HCT116 (cell line): Measurements from ENCODE around the gene HOMER3.

Source experiments
- CEBPB ChIP-seq: IDR thresholded peaks from 2 replicates; pipeline ENCODE4 v1.6.1; 2012; ENCODE audit warnings: low read depth
- CTCF ChIP-seq, 3 experiments: fragments of 200-600 bp in 1 of 3; sonication (generic) in 1 of 3; IDR thresholded peaks in 2 of 3; conservative IDR thresholded peaks in 1 of 3; 2 replicates each; pipeline ENCODE4 v1.5.1; 2012 to 2017; ENCODE audit warnings: low read depth in 2 of 3, low read length in 2 of 3, antibody characterized with exemption in 1 of 3, borderline replicate concordance in 1 of 3, control low read depth in 1 of 3, mild to moderate bottlenecking in 1 of 3, mixed read lengths in 1 of 3, mixed run types in 1 of 3, moderate library complexity in 1 of 3; ENCODE audit not compliant: insufficient read depth in 1 of 3
- EZH2 ChIP-seq: fragments of 200-600 bp; sonication (generic); IDR thresholded peaks from 2 replicates; pipeline ENCODE4 v1.6.1; 2017; ENCODE audit warnings: antibody characterized with exemption, mixed run types
- MAX ChIP-seq: IDR thresholded peaks from 2 replicates; pipeline ENCODE4 v1.6.1; 2012
- POLR2A ChIP-seq: IDR thresholded peaks from 2 replicates; pipeline ENCODE4 v1.7.0; 2011; ENCODE audit warnings: borderline replicate concordance; ENCODE audit not compliant: insufficient read depth, insufficient read length; ENCODE audit errors: extremely low read depth
- POLR2AphosphoS5 ChIP-seq: IDR thresholded peaks from 2 replicates; pipeline ENCODE4 v1.6.1; 2011; ENCODE audit warnings: mild to moderate bottlenecking, low read depth, low read length, moderate library complexity
- RAD21 ChIP-seq: IDR thresholded peaks from 2 replicates; pipeline ENCODE4 v1.6.1; 2012; ENCODE audit warnings: low read depth, mild to moderate bottlenecking
- REST ChIP-seq: IDR thresholded peaks from 2 replicates; pipeline ENCODE4 v1.6.1; 2012; ENCODE audit warnings: low read depth
- TCF7L2 ChIP-seq: IDR thresholded peaks from 2 replicates; pipeline ENCODE4 v1.7.0; 2011; ENCODE audit warnings: borderline replicate concordance, inconsistent platforms; ENCODE audit not compliant: insufficient read depth, insufficient read length; ENCODE audit errors: extremely low read depth
- YY1 ChIP-seq: IDR thresholded peaks from 2 replicates; pipeline ENCODE4 v1.6.1; 2011; ENCODE audit warnings: low read length, low read depth, moderate library complexity, mild to moderate bottlenecking; ENCODE audit not compliant: insufficient replicate concordance; ENCODE audit errors: extremely low read depth
- ZNF274 ChIP-seq: fragments of 200-500 bp; sonication (Bioruptor generic); IDR thresholded peaks from 2 replicates; pipeline ENCODE4 v1.6.1; 2014; ENCODE audit warnings: mild to moderate bottlenecking, low read depth, low read length, inconsistent platforms

- no peak for TF ChIP-seq POLR2A
- TF ChIP-seq REST, result no peak
- TF ChIP-seq CTCF (IDR thresholded peaks at IDR 0.05 in 2 of 3, conservative IDR thresholded peaks at IDR 0.05 in 1 of 3; ENCODE audit: borderline replicate concordance in 1 of 3, insufficient read depth in 1 of 3, low read depth in 2 of 3, low read length in 2 of 3), result no peak
- no peak for TF ChIP-seq CEBPB
- TF ChIP-seq YY1, result no peak
- no peak for TF ChIP-seq TCF7L2
- no peak for TF ChIP-seq RAD21
- TF ChIP-seq ZNF274, result no peak
- no peak for TF ChIP-seq EZH2
- no peak for TF ChIP-seq MAX
- no peak for TF ChIP-seq POLR2AphosphoS5
Measured at GRCh38 chr19:18928018-18928805, 12.8 kb downstream of the HOMER3 start.
